ENCODE measurements around the gene TAS1R1.

- TF ChIP-seq, protein P1, sequence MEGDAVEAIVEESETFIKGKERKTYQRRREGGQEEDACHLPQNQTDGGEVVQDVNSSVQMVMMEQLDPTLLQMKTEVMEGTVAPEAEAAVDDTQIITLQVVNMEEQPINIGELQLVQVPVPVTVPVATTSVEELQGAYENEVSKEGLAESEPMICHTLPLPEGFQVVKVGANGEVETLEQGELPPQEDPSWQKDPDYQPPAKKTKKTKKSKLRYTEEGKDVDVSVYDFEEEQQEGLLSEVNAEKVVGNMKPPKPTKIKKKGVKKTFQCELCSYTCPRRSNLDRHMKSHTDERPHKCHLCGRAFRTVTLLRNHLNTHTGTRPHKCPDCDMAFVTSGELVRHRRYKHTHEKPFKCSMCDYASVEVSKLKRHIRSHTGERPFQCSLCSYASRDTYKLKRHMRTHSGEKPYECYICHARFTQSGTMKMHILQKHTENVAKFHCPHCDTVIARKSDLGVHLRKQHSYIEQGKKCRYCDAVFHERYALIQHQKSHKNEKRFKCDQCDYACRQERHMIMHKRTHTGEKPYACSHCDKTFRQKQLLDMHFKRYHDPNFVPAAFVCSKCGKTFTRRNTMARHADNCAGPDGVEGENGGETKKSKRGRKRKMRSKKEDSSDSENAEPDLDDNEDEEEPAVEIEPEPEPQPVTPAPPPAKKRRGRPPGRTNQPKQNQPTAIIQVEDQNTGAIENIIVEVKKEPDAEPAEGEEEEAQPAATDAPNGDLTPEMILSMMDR (IDR thresholded peaks at IDR 0.05; ENCODE audit: poor library complexity) = no peak
- no peak for TF ChIP-seq EZH2 (IDR thresholded peaks at IDR 0.05; ENCODE audit: borderline replicate concordance)
These were observed 44.1 kb upstream of the TAS1R1 start for GRCh38 chr1:6511056-6511455.
